H1 (cell line): ENCODE measurements around the gene C19orf85. TPM values are rescaled to one million over a fixed set of nuclear protein-coding genes. Genes with fewer than 3 reads are reported as not detected.
A peak's percentile ranks its signal among the peaks of the same experiment; 100 is the strongest.

Source experiments
- ATF3 ChIP-seq: IDR thresholded peaks from 2 replicates; pipeline ENCODE4 v1.6.1; 2011; ENCODE audit warnings: low read depth, mild to moderate bottlenecking, low read length; ENCODE audit not compliant: insufficient read depth
- CEBPB ChIP-seq: IDR thresholded peaks from 2 replicates; pipeline ENCODE4 v1.6.1; 2012; ENCODE audit warnings: low read depth, low read length
- CTBP2 ChIP-seq: IDR thresholded peaks from 2 replicates; pipeline ENCODE4 v1.7.0; 2011; ENCODE audit warnings: borderline replicate concordance, mild to moderate bottlenecking, moderate library complexity, mixed read lengths, low read length; ENCODE audit not compliant: insufficient read depth, insufficient read length
- CTCF ChIP-seq, 3 experiments: IDR thresholded peaks; 1 replicate in 2 of 3; 2 replicates in 1 of 3; pipeline versions ENCODE4 v1.5.1 to v1.6.1; 2011; ENCODE audit warnings: low read length in 3 of 3, mild to moderate bottlenecking in 3 of 3, inconsistent platforms in 2 of 3, low read depth in 1 of 3, moderate library complexity in 1 of 3; ENCODE audit not compliant: insufficient read depth in 1 of 3; ENCODE audit errors: control extremely low read depth in 1 of 3
- EP300 ChIP-seq, 2 experiments: IDR thresholded peaks; 1 replicate in 1 of 2; 2 replicates in 1 of 2; pipeline ENCODE4 v1.6.1; 2011 to 2012; ENCODE audit warnings: low read depth in 2 of 2, low read length in 2 of 2, mild to moderate bottlenecking in 2 of 2, borderline replicate concordance in 1 of 2, inconsistent platforms in 1 of 2, moderate library complexity in 1 of 2
- GABPA ChIP-seq: IDR thresholded peaks from 2 replicates; pipeline ENCODE4 v1.6.1; 2011; ENCODE audit warnings: mild to moderate bottlenecking, low read length, moderate library complexity, borderline replicate concordance; ENCODE audit not compliant: insufficient read depth
- GTF2F1 ChIP-seq: IDR thresholded peaks from 2 replicates; pipeline ENCODE4 v1.6.1; 2012; ENCODE audit warnings: low read depth, low read length, improper control_type of control experiment, borderline replicate concordance
- HDAC2 ChIP-seq, 2 experiments: fragments of 300-600 bp in 1 of 2; sonication (generic) in 1 of 2; IDR thresholded peaks; 2 replicates each; pipeline ENCODE4 v1.6.1; 2011 to 2012; ENCODE audit warnings: low read depth in 2 of 2, low read length in 2 of 2, mild to moderate bottlenecking in 2 of 2, moderate library complexity in 2 of 2, borderline replicate concordance in 1 of 2, inconsistent platforms in 1 of 2
- MAFK ChIP-seq: IDR thresholded peaks from 2 replicates; pipeline ENCODE4 v1.6.1; 2012; ENCODE audit warnings: low read depth, mild to moderate bottlenecking, improper control_type of control experiment, low read length
- POLR2AphosphoS5 ChIP-seq: IDR thresholded peaks from 2 replicates; pipeline ENCODE4 v1.6.1; 2011; ENCODE audit warnings: low read depth, low read length
- RAD21 ChIP-seq, 2 experiments: IDR thresholded peaks in 1 of 2; conservative IDR thresholded peaks in 1 of 2; 2 replicates each; pipeline ENCODE4 v1.6.1; 2011; ENCODE audit warnings: low read depth in 2 of 2, low read length in 2 of 2, improper control_type of control experiment in 1 of 2, inconsistent platforms in 1 of 2, mild to moderate bottlenecking in 1 of 2, moderate library complexity in 1 of 2
- SIN3A ChIP-seq, 2 experiments: IDR thresholded peaks in 1 of 2; conservative IDR thresholded peaks in 1 of 2; 2 replicates each; pipeline ENCODE4 v1.6.1; 2011 to 2012; ENCODE audit warnings: low read length in 2 of 2, improper control_type of control experiment in 1 of 2, low read depth in 1 of 2, mild to moderate bottlenecking in 1 of 2
- SIRT6 ChIP-seq: IDR thresholded peaks from one replicate; pipeline ENCODE4 v1.7.1; 2012; ENCODE audit warnings: low read length, inconsistent platforms
- SP2 ChIP-seq: IDR thresholded peaks from 2 replicates; pipeline ENCODE4 v1.6.1; 2012; ENCODE audit warnings: mild to moderate bottlenecking, low read length, inconsistent platforms
- TAF7 ChIP-seq: optimal IDR thresholded peaks from 2 replicates; pipeline ENCODE3; 2011; ENCODE audit warnings: low read depth, mild to moderate bottlenecking, inconsistent platforms, low read length, moderate library complexity, borderline replicate concordance
- TBP ChIP-seq: IDR thresholded peaks from 2 replicates; pipeline ENCODE4 v1.6.1; 2011; ENCODE audit warnings: low read depth, low read length, improper control_type of control experiment
- polyA plus RNA-seq, 7 experiments: library from polyadenylated mRNA; depleted of rRNA in 3 of 7; stranded (reverse) in 5 of 7; unstranded in 2 of 7; fragments of >200 nt in 5 of 7; fragments of 200-250 nt in 2 of 7; gene quantifications; 1 replicate in 5 of 7; 2 replicates in 1 of 7; 4 replicates in 1 of 7; pipeline versions ENCODE4 v1.2.1 to v1.2.3, GENCODE V29; 2011 to 2013; ENCODE audit warnings: missing spikeins in 2 of 7, mixed read lengths in 2 of 7
- total RNA-seq: library from RNA; stranded (reverse); fragmentation: NEBNext Ultra II Directional; extraction: Animal tissue kit (Norgen Biotek cat#: 25700); gene quantifications from 2 replicates; pipeline ENCODE4 v1.2.1, GENCODE V29; 2021

Gene C19orf85
- total and polyA plus RNA-seq, 2 of the 8 experiments (the other 6 are each of a cell fraction or from before 2014, with no cell fraction given) = 2.2 to 3.2 TPM

- peak; percentile 8 to 15; a peak in 2 of 4 replicates for TF ChIP-seq RAD21 (IDR thresholded peaks at IDR 0.05 in 1 of 2, conservative IDR thresholded peaks at IDR 0.05 in 1 of 2; ENCODE audit: low read depth in 2 of 2, low read length in 2 of 2)
- TF ChIP-seq SIN3A (conservative IDR thresholded peaks at IDR 0.05 in 1 of 2, IDR thresholded peaks at IDR 0.05 in 1 of 2; ENCODE audit: low read depth in 1 of 2, low read length in 2 of 2) = peak; percentile 90 to 91; a peak in 3 of 4 replicates
- no peak for TF ChIP-seq MAFK
- no peak for TF ChIP-seq EP300 (IDR thresholded peaks at IDR 0.05; ENCODE audit: borderline replicate concordance in 1 of 2, low read depth in 2 of 2, low read length in 2 of 2)
- TF ChIP-seq SIRT6 = no peak
- TF ChIP-seq HDAC2 (IDR thresholded peaks at IDR 0.05; ENCODE audit: borderline replicate concordance in 1 of 2, low read depth in 2 of 2, low read length in 2 of 2) = no peak
- no peak for TF ChIP-seq CTCF (IDR thresholded peaks at IDR 0.05; ENCODE audit: control extremely low read depth in 1 of 3, insufficient read depth in 1 of 3, low read depth in 1 of 3, low read length in 3 of 3)
- no peak for TF ChIP-seq GABPA
- TF ChIP-seq TBP = no peak
- TF ChIP-seq POLR2AphosphoS5 = no peak
- no peak for TF ChIP-seq GTF2F1
- TF ChIP-seq TAF7 = no peak
- TF ChIP-seq CTBP2 = no peak
- no peak for TF ChIP-seq ATF3
- no peak for TF ChIP-seq SP2
- TF ChIP-seq CEBPB = no peak
- TF ChIP-seq, all 59 proteins: peak for 5
Observed at GRCh38 chr19:55437410-55437809, 27.1 kb downstream of the C19orf85 start (continued).
